ENCODE data around the gene NAT16.
A peak's percentile ranks its signal among the peaks of the same experiment; 100 is the strongest.

The NAT16 gene

DNA sequence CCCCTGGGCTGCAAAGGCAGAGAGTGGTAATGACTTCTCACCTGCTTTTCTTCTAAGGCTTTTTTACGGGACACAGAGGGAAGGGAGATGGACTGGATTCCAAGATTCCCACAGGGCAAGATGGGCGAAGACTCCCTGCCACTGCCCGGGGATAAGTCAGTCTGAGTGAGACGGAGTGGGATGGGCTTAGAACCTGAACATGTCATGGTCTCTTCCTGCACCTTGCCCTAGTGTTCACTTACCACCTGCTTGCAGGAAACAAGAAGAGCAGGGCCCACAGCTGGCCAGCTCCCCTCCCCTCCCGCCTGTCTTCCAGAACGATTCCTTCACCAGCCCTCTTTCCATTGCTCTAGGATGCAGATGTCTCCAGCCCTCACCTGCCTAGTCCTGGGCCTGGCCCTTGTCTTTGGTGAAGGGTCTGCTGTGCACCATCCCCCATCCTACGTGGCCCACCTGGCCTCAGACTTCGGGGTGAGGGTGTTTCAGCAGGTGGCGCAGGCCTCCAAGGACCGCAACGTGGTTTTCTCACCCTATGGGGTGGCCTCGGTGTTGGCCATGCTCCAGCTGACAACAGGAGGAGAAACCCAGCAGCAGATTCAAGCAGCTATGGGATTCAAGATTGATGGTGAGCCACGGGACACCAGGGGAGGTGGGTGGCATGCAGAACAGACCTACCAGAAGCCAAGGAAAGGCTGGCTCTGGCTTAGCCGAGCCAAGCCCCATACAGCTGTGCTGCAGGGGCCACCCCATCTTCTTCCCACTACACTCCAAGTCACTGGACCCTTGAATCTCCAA is 51.9 kb downstream of the NAT16 start:
- no peak for TF ChIP-seq EZH2phosphoT487 (IDR thresholded peaks at IDR 0.05; ENCODE audit: borderline replicate concordance, low read length)
- no peaks in the 10 kb centered on the region for H3K9me2 ChIP-seq (replicated peaks; ENCODE audit: control insufficient read depth, low read length)
- no peak overlapping the region for H3K27ac ChIP-seq (ENCODE audit: low read depth, low read length)
- H3K27me3 ChIP-seq (ENCODE audit: control insufficient read depth, low read length) = peaks cover 44% of the 10 kb centered on the region
- no peaks in the 10 kb centered on the region for H3K9me3 ChIP-seq (ENCODE audit: control insufficient read depth, insufficient read depth, low read length)
- H3F3A ChIP-seq (ENCODE audit: control insufficient read depth, insufficient read depth) = no peaks in the 10 kb centered on the region
- peaks cover 16% of the 10 kb centered on the region for H3K4me1 ChIP-seq (ENCODE audit: control insufficient read depth, low read length)
- no peak overlapping the region for H3K4me2 ChIP-seq (ENCODE audit: low read length)
- no peaks in the 10 kb centered on the region for H3K79me2 ChIP-seq (ENCODE audit: control insufficient read depth, low read length)
- no peak overlapping the region for H3K4me3 ChIP-seq (ENCODE audit: low read length)
- no peaks in the 10 kb centered on the region for H4K20me1 ChIP-seq (ENCODE audit: control insufficient read depth, insufficient read depth, low read depth, low read length)
- H3K36me3 ChIP-seq (ENCODE audit: control insufficient read depth, low read length) = no peaks in the 10 kb centered on the region

DNA sequence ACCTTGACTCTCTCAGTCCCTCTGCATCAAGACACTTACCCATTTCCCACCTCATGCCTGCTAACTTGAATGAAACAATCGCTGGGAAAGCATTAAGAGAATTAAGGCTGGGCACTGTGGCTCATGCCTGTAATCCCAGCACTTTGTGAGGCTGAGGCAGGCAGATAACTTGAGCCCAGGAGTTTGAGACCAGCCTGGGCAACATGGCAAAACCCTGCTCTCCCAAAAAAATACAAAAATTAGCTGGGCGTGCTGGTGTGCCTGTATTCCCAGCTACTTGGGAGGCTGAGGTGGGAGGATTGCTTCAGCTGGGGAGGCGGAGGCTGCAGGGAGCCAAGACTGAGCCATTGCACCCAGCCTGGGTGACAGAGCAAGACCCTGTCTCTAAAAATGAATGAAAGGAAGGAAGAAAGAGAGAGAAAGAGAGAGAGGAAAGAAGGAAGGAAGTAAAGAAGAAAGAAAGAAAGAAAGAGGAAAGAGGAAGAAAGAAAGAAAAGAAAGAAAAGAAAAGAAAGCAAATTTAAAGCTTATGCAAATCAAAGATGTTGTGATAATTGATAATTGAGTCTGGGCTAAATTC is 52.5 kb downstream of the NAT16 start:
- Histone ChIP-seq H3K9me3 (ENCODE audit: control insufficient read depth, insufficient read depth, low read length) (no peaks in the 10 kb centered on the region), H3K27me3 (ENCODE audit: control insufficient read depth, low read length) (peaks cover 51% of the 10 kb centered on the region), H3F3A (ENCODE audit: control insufficient read depth, insufficient read depth) (no peaks in the 10 kb centered on the region), H3K4me2 (ENCODE audit: low read length) (no peak overlapping the region), H3K36me3 (ENCODE audit: control insufficient read depth, low read length) (no peaks in the 10 kb centered on the region), H3K27ac (ENCODE audit: low read depth, low read length) (no peak overlapping the region), H3K4me3 (ENCODE audit: low read length) (no peak overlapping the region), H3K79me2 (ENCODE audit: control insufficient read depth, low read length) (no peaks in the 10 kb centered on the region), H3K9me2 (replicated peaks; ENCODE audit: control insufficient read depth, low read length) (no peaks in the 10 kb centered on the region), H4K20me1 (ENCODE audit: control insufficient read depth, insufficient read depth, low read depth, low read length) (no peaks in the 10 kb centered on the region), H3K4me1 (ENCODE audit: control insufficient read depth, low read length) (peaks cover 16% of the 10 kb centered on the region)
- TF ChIP-seq EZH2phosphoT487 (IDR thresholded peaks at IDR 0.05; ENCODE audit: borderline replicate concordance, low read length) = no peak
- TF ChIP-seq, protein P1, sequence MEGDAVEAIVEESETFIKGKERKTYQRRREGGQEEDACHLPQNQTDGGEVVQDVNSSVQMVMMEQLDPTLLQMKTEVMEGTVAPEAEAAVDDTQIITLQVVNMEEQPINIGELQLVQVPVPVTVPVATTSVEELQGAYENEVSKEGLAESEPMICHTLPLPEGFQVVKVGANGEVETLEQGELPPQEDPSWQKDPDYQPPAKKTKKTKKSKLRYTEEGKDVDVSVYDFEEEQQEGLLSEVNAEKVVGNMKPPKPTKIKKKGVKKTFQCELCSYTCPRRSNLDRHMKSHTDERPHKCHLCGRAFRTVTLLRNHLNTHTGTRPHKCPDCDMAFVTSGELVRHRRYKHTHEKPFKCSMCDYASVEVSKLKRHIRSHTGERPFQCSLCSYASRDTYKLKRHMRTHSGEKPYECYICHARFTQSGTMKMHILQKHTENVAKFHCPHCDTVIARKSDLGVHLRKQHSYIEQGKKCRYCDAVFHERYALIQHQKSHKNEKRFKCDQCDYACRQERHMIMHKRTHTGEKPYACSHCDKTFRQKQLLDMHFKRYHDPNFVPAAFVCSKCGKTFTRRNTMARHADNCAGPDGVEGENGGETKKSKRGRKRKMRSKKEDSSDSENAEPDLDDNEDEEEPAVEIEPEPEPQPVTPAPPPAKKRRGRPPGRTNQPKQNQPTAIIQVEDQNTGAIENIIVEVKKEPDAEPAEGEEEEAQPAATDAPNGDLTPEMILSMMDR (IDR thresholded peaks at IDR 0.05; ENCODE audit: low read depth, low read length, poor library complexity, severe bottlenecking) = no peak

DNA sequence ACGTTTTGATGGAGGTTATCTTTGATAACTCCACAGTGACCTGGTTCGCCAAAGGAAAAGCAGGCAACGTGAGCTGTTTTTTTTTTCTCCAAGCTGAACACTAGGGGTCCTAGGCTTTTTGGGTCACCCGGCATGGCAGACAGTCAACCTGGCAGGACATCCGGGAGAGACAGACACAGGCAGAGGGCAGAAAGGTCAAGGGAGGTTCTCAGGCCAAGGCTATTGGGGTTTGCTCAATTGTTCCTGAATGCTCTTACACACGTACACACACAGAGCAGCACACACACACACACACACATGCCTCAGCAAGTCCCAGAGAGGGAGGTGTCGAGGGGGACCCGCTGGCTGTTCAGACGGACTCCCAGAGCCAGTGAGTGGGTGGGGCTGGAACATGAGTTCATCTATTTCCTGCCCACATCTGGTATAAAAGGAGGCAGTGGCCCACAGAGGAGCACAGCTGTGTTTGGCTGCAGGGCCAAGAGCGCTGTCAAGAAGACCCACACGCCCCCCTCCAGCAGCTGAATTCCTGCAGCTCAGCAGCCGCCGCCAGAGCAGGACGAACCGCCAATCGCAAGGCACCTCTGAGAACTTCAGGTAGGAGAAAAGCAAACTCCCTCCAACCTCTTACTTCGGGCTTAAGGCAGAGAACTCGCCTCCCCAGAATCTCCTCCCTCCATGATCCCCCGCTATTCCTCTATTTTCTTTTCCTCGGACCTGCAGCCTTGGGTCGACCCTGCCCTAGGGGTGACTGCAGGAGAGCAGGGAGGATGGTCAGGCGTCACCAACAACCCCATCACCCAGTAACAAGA is 53.2 kb downstream of the NAT16 start, which contains the start of gene SERPINE1:
TSS of gene SERPINE1 (plus strand) at position 454 of the 809 bp plus-strand sequence. CDS start 1,290 bp downstream, outside the sequence.
- H3F3A ChIP-seq (ENCODE audit: control insufficient read depth, insufficient read depth) = no peaks in the 10 kb centered on the region
- H3K79me2 ChIP-seq (ENCODE audit: control insufficient read depth, low read length) = no peaks in the 10 kb centered on the region
- H3K4me3 ChIP-seq (ENCODE audit: low read length) = no peak within 1 kb of the TSS

More for the DNA sequence above, 53.2 kb downstream of the NAT16 start, which contains the start of gene SERPINE1:
- H3K4me1 ChIP-seq (ENCODE audit: control insufficient read depth, low read length) = peaks cover 16% of the 10 kb centered on the region
- H3K36me3 ChIP-seq (ENCODE audit: control insufficient read depth, low read length) = no peaks in the 10 kb centered on the region
- TF ChIP-seq, protein P1 (IDR thresholded peaks at IDR 0.05; ENCODE audit: low read depth, low read length, poor library complexity, severe bottlenecking) = peak; percentile 30
- TF ChIP-seq EZH2phosphoT487 (IDR thresholded peaks at IDR 0.05; ENCODE audit: borderline replicate concordance, low read length) = no peak
- 0 out of 2 replicates have a peak within 1 kb of the TSS, but pooled peaks have one; percentile 20 for H3K4me2 ChIP-seq (ENCODE audit: low read length)
- no peaks in the 10 kb centered on the region for H4K20me1 ChIP-seq (ENCODE audit: control insufficient read depth, insufficient read depth, low read depth, low read length)
- no peaks in the 10 kb centered on the region for H3K9me2 ChIP-seq (replicated peaks; ENCODE audit: control insufficient read depth, low read length)
- peaks cover 58% of the 10 kb centered on the region for H3K27me3 ChIP-seq (ENCODE audit: control insufficient read depth, low read length)
- no peaks in the 10 kb centered on the region for H3K9me3 ChIP-seq (ENCODE audit: control insufficient read depth, insufficient read depth, low read length)
- H3K27ac ChIP-seq (ENCODE audit: low read depth, low read length) = no peak within 1 kb of the TSS

Measured in DOHH2 (cell line).